ENCODE data around the gene KIAA1328. TPM values are rescaled to one million over a fixed set of nuclear protein-coding genes. Genes with fewer than 3 reads are reported as not detected.
"Not testable (repeated sequence)": the region's sequence is repeated elsewhere in the genome, so short reads cannot be mapped to it uniquely, and the experiment has no call there.

Gene KIAA1328
- total RNA-seq, 1 donor from 2014 or later: 9.2 TPM

DNA sequence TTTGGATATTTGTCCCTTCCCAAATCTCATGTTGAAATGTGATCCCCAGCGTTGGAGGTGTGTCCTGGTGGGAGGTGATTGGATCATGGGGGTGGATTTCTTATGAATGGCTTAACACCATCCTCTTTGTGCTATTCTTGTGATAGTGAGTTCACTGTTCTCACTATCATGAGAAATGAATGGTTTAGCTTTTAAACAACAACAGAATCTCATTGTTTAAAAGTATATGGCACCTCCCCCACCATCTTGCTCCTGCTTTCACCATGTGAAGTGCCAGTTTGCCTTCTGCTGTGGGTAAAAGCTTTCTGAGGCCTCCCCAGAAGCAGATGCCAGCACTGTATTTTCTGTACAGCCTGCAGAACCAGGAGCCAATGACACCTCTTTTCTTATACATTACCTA, 38.1 kb downstream of the KIAA1328 start:
- H3K4me3 Mint-ChIP-seq (ENCODE audit: unreplicated experiment): no peak overlapping the region
- no peaks in the 10 kb centered on the region for H3K36me3 Mint-ChIP-seq (ENCODE audit: low read depth, unreplicated experiment)
- H3K27ac Mint-ChIP-seq (ENCODE audit: unreplicated experiment): no peak overlapping the region
- DNase-seq (ENCODE audit: low spot score): no peak
- H3K27me3 Mint-ChIP-seq (ENCODE audit: unreplicated experiment): no peaks in the 10 kb centered on the region
- H3K4me1 Mint-ChIP-seq (ENCODE audit: unreplicated experiment): no peaks in the 10 kb centered on the region
- H3K9me3 Mint-ChIP-seq (ENCODE audit: unreplicated experiment): no peaks in the 10 kb centered on the region
- TF ChIP-seq, protein P1, sequence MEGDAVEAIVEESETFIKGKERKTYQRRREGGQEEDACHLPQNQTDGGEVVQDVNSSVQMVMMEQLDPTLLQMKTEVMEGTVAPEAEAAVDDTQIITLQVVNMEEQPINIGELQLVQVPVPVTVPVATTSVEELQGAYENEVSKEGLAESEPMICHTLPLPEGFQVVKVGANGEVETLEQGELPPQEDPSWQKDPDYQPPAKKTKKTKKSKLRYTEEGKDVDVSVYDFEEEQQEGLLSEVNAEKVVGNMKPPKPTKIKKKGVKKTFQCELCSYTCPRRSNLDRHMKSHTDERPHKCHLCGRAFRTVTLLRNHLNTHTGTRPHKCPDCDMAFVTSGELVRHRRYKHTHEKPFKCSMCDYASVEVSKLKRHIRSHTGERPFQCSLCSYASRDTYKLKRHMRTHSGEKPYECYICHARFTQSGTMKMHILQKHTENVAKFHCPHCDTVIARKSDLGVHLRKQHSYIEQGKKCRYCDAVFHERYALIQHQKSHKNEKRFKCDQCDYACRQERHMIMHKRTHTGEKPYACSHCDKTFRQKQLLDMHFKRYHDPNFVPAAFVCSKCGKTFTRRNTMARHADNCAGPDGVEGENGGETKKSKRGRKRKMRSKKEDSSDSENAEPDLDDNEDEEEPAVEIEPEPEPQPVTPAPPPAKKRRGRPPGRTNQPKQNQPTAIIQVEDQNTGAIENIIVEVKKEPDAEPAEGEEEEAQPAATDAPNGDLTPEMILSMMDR (IDR thresholded peaks at IDR 0.05; ENCODE audit: unreplicated experiment): no peak

- TF ChIP-seq, protein P1 (IDR thresholded peaks at IDR 0.05; ENCODE audit: unreplicated experiment): no peak
- Mint-ChIP-seq H3K27ac (ENCODE audit: unreplicated experiment) (no peak overlapping the region), H3K27me3 (ENCODE audit: unreplicated experiment) (no peaks in the 10 kb centered on the region), H3K4me1 (ENCODE audit: unreplicated experiment) (no peaks in the 10 kb centered on the region), H3K4me3 (ENCODE audit: unreplicated experiment) (no peak overlapping the region), H3K9me3 (ENCODE audit: unreplicated experiment) (no peaks in the 10 kb centered on the region), H3K36me3 (ENCODE audit: low read depth, unreplicated experiment) (peaks cover 7% of the 10 kb centered on the region)
- DNase-seq (ENCODE audit: low spot score): no peak
These were observed 42.9 kb downstream of the KIAA1328 start for GRCh38 chr18:36871801-36872200.

GRCh38 chr18:36872329-36872728, 43.4 kb downstream of the KIAA1328 start:
- Mint-ChIP-seq H3K4me1 (ENCODE audit: unreplicated experiment) (no peaks in the 10 kb centered on the region), H3K4me3 (ENCODE audit: unreplicated experiment) (no peak overlapping the region), H3K9me3 (ENCODE audit: unreplicated experiment) (no peaks in the 10 kb centered on the region), H3K36me3 (ENCODE audit: low read depth, unreplicated experiment) (peaks cover 10% of the 10 kb centered on the region), H3K27me3 (ENCODE audit: unreplicated experiment) (no peaks in the 10 kb centered on the region), H3K27ac (ENCODE audit: unreplicated experiment) (peak overlapping the region; percentile 20)
- TF ChIP-seq, protein P1 (IDR thresholded peaks at IDR 0.05; ENCODE audit: unreplicated experiment): no peak
- no peak for DNase-seq (ENCODE audit: low spot score)

DNA sequence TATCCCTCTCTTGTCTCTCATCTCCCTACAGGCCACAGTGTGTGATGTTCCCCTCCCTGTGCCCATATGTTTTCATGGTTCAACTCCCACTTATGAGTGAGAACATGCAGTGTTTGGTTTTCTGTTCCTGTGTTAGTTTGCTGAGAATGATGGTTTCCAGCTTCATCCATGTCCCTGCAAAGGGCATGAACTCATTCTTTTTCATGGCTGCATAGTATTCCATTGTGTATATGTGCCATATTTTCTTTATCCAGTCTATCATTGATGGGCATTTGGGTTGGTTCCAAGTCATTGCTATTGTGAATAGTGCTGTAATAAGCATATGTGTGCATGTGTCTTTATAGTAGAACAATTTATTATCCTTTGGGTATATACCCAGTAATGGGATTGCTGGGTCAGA, 44.9 kb downstream of the KIAA1328 start:
- H3K4me3 Mint-ChIP-seq (ENCODE audit: unreplicated experiment); H3K27me3 Mint-ChIP-seq (ENCODE audit: unreplicated experiment): not testable (repeated sequence)
- H3K36me3 Mint-ChIP-seq (ENCODE audit: low read depth, unreplicated experiment): peaks cover 10% of the 10 kb centered on the region

DNA sequence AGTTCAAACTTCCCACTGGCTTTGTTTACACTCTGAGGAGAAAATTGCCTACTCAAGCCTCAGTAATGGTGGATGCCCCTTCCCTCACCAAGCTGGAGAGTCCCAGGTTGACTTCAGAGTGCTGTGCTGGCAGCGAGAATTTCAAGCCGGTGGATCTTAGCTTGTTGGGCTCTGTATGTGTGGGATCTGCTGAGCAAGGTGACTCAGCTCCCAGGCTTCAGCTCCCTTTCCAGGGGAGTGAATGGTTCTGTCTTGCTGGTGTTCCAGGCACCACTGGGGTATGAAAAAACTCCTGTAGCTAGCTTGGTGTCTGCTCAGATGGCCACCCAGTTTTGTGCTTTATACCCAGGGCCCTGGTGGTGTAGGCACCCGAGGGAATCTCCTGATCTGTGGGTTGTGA, 50.9 kb downstream of the KIAA1328 start:
- DNase-seq (ENCODE audit: low spot score); H3K4me3 Mint-ChIP-seq (ENCODE audit: unreplicated experiment); H3K27me3 Mint-ChIP-seq (ENCODE audit: unreplicated experiment); H3K27ac Mint-ChIP-seq (ENCODE audit: unreplicated experiment); H3K9me3 Mint-ChIP-seq (ENCODE audit: unreplicated experiment): not testable (repeated sequence)
- peaks cover 16% of the 10 kb centered on the region for H3K4me1 Mint-ChIP-seq (ENCODE audit: unreplicated experiment)
- H3K36me3 Mint-ChIP-seq (ENCODE audit: low read depth, unreplicated experiment): peaks cover 12% of the 10 kb centered on the region

More for the DNA sequence above, 44.9 kb downstream of the KIAA1328 start:
- not testable (repeated sequence) for H3K9me3 Mint-ChIP-seq (ENCODE audit: unreplicated experiment); H3K4me1 Mint-ChIP-seq (ENCODE audit: unreplicated experiment); DNase-seq (ENCODE audit: low spot score); H3K27ac Mint-ChIP-seq (ENCODE audit: unreplicated experiment)

- Mint-ChIP-seq H3K4me1 (ENCODE audit: unreplicated experiment) (peaks cover 57% of the 10 kb centered on the region), H3K27ac (ENCODE audit: unreplicated experiment) (no peak overlapping the region), H3K9me3 (ENCODE audit: unreplicated experiment) (no peaks in the 10 kb centered on the region), H3K36me3 (ENCODE audit: low read depth, unreplicated experiment) (no peaks in the 10 kb centered on the region), H3K27me3 (ENCODE audit: unreplicated experiment) (no peaks in the 10 kb centered on the region), H3K4me3 (ENCODE audit: unreplicated experiment) (no peak overlapping the region)
- TF ChIP-seq, protein P1 (IDR thresholded peaks at IDR 0.05; ENCODE audit: unreplicated experiment): no peak
- DNase-seq (ENCODE audit: low spot score): no peak
These were observed 57.1 kb downstream of the KIAA1328 start for GRCh38 chr18:36885981-36886380.

Data from endothelial cell (in vitro differentiated cells).